ENCODE data around the gene GALNS. TPM values are rescaled to one million over a fixed set of nuclear protein-coding genes. Genes with fewer than 3 reads are reported as not detected.
A peak's percentile ranks its signal among the peaks of the same experiment; 100 is the strongest.

The GALNS gene
- total and polyA plus RNA-seq, 2 of the 13 experiments (the other 11 are each of a cell fraction or from before 2014, with no cell fraction given): 9.2 to 9.8 TPM

DNA sequence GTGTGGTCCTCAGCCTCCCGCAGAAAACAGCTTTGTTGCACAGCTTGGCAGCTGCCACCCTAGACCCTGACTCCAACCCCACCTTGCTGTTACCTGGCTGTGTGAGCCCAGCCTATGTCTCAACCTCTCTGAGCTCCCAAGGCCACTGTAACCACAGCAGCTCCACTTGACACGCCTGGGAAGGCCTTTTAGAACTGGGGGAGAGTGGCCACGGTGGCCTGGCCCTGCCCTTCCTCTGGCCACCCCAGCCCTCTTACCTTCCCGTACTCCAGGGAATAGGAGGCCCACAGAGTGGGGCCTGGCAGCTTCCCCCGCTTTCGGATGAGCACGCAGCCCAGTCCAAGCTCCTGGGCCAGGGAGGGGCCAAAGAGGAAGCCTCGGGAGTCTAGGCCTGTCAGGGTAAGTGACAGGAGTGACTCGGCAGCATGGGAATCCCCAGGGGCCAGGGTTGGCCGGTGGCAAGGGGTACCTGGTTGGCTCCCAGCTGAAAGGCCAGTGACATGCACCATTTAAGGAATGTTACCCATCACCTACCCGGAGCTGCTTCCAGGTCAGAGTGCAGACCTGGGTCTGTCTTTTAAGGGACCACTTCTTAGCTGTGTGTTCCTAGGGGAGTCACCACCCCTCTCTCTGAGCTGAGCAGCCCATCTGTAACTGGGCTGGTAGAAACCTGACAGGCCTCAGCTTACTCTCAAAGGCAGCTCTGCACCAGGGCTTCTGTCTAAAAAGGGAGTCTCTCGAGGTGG is 46.4 kb downstream of the GALNS start (continued):
- TF ChIP-seq CBX5 (CRISPR knock-in tag; IDR thresholded peaks at IDR 0.05; ENCODE audit: borderline replicate concordance): no peak
- 0 out of 2 replicates have a peak, but pooled peaks have one; percentile 28 for TF ChIP-seq ZZZ3 (CRISPR knock-in tag; IDR thresholded peaks at IDR 0.05; ENCODE audit: borderline replicate concordance)
- TF ChIP-seq ADNP (CRISPR knock-in tag; IDR thresholded peaks at IDR 0.05): 0 out of 2 replicates have a peak, but pooled peaks have one; percentile 21
- TF ChIP-seq ZNF326 (CRISPR knock-in tag; IDR thresholded peaks at IDR 0.05; ENCODE audit: borderline replicate concordance): no peak
- TF ChIP-seq ELF1 (CRISPR knock-in tag; IDR thresholded peaks at IDR 0.05): no peak
- TF ChIP-seq, protein P1, sequence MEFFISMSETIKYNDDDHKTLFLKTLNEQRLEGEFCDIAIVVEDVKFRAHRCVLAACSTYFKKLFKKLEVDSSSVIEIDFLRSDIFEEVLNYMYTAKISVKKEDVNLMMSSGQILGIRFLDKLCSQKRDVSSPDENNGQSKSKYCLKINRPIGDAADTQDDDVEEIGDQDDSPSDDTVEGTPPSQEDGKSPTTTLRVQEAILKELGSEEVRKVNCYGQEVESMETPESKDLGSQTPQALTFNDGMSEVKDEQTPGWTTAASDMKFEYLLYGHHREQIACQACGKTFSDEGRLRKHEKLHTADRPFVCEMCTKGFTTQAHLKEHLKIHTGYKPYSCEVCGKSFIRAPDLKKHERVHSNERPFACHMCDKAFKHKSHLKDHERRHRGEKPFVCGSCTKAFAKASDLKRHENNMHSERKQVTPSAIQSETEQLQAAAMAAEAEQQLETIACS (CRISPR knock-in tag; IDR thresholded peaks at IDR 0.05): 0 out of 2 replicates have a peak, but pooled peaks have one; percentile 11
- TF ChIP-seq AGO1 (IDR thresholded peaks at IDR 0.05; ENCODE audit: low read depth, low read length, poor library complexity, severe bottlenecking): peak; percentile 13
- peak; percentile 68 for TF ChIP-seq AGO2 (optimal IDR thresholded peaks at IDR 0.05; ENCODE audit: low read depth, low read length)
- TF ChIP-seq ZNF616 (CRISPR knock-in tag; IDR thresholded peaks at IDR 0.05; ENCODE audit: low read depth): 0 out of 2 replicates have a peak, but pooled peaks have one; percentile 48
- no peak for TF ChIP-seq ZFP36L1 (CRISPR knock-in tag; IDR thresholded peaks at IDR 0.05)
- TF ChIP-seq CREB1 (IDR thresholded peaks at IDR 0.05): no peak
- TF ChIP-seq CREB1 (CRISPR knock-in tag; IDR thresholded peaks at IDR 0.05): no peak
- no peak for TF ChIP-seq ZNF577 (CRISPR knock-in tag; IDR thresholded peaks at IDR 0.05; ENCODE audit: borderline replicate concordance, low read depth)
- no peak for TF ChIP-seq SMARCC2 (IDR thresholded peaks at IDR 0.05)
- TF ChIP-seq, protein P2, sequence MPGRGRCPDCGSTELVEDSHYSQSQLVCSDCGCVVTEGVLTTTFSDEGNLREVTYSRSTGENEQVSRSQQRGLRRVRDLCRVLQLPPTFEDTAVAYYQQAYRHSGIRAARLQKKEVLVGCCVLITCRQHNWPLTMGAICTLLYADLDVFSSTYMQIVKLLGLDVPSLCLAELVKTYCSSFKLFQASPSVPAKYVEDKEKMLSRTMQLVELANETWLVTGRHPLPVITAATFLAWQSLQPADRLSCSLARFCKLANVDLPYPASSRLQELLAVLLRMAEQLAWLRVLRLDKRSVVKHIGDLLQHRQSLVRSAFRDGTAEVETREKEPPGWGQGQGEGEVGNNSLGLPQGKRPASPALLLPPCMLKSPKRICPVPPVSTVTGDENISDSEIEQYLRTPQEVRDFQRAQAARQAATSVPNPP (CRISPR knock-in tag; IDR thresholded peaks at IDR 0.05): no peak
- no peak for TF ChIP-seq HNRNPK (IDR thresholded peaks at IDR 0.05; ENCODE audit: low read depth, low read length, poor library complexity, severe bottlenecking)
- TF ChIP-seq NFATC3 (CRISPR knock-in tag; IDR thresholded peaks at IDR 0.05): 0 out of 2 replicates have a peak, but pooled peaks have one; percentile 24
- TF ChIP-seq KAT7 (CRISPR knock-in tag; IDR thresholded peaks at IDR 0.05; ENCODE audit: borderline replicate concordance): no peak
- TF ChIP-seq, protein P3, sequence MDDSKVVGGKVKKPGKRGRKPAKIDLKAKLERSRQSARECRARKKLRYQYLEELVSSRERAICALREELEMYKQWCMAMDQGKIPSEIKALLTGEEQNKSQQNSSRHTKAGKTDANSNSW (CRISPR knock-in tag; IDR thresholded peaks at IDR 0.05; ENCODE audit: borderline replicate concordance): 0 out of 2 replicates have a peak, but pooled peaks have one; percentile 36
- no peak for TF ChIP-seq ZNF180 (CRISPR knock-in tag; IDR thresholded peaks at IDR 0.05; ENCODE audit: borderline replicate concordance, low read depth)
- no peak for TF ChIP-seq JUN (CRISPR knock-in tag; IDR thresholded peaks at IDR 0.05)
- TF ChIP-seq GATA4 (IDR thresholded peaks at IDR 0.05; ENCODE audit: borderline replicate concordance, low read depth): no peak
- TF ChIP-seq EP300 (IDR thresholded peaks at IDR 0.05; ENCODE audit: low read depth in 2 of 2, low read length in 2 of 2): no peak
- no peak for TF ChIP-seq EP300 (CRISPR knock-in tag; IDR thresholded peaks at IDR 0.05; ENCODE audit: borderline replicate concordance)
- TF ChIP-seq GZF1 (CRISPR knock-in tag; IDR thresholded peaks at IDR 0.05): no peak
- no peak for TF ChIP-seq TEAD2 (CRISPR knock-in tag; IDR thresholded peaks at IDR 0.05)
